Activated T-cell treated with anti-CD3 and anti-CD28 coated beads, Interleukin-2, amount 50 U/mL, for 4 hours (primary cell): ENCODE data around the gene UBE2E3. TPM values are rescaled to one million over a fixed set of nuclear protein-coding genes. Genes with fewer than 3 reads are reported as not detected.
A peak's percentile ranks its signal among the peaks of the same experiment; 100 is the strongest.

Source experiments
- ATAC-seq, 2 donors: fragments of 200-7000 bp; cut with Tn5 transposase; one replicate each; pipeline ENCODE4 v1.10.0; 2021
- DNase-seq: peaks from one replicate; pipeline ENCODE4 v3.0.0-alpha.2; 2020
- H3K27me3 Mint-ChIP-seq: one replicate; pipeline ENCODE4 v1.8.0; 2021; ENCODE audit warnings: low read depth, mixed read lengths
- H3K36me3 Mint-ChIP-seq: one replicate; pipeline ENCODE4 v1.8.0; 2022; ENCODE audit warnings: mixed read lengths; ENCODE audit not compliant: insufficient read depth
- H3K4me1 Mint-ChIP-seq: one replicate; pipeline ENCODE4 v1.8.0; 2021; ENCODE audit warnings: low read depth, mixed read lengths
- H3K4me3 Mint-ChIP-seq: one replicate; pipeline ENCODE4 v1.8.0; 2021; ENCODE audit warnings: mild to moderate bottlenecking, moderate library complexity, mixed read lengths
- H3K9me3 Mint-ChIP-seq: one replicate; pipeline ENCODE4 v1.8.0; 2021; ENCODE audit warnings: mixed read lengths
- total RNA-seq, 3 donors: library from RNA; stranded (reverse); gene quantifications; one replicate each; pipeline ENCODE4 v1.2.1, GENCODE V29; 2021

The UBE2E3 gene
- total RNA-seq, 3 donors from 2014 or later = 30.1 to 33.5 (median 30.7) TPM

DNA sequence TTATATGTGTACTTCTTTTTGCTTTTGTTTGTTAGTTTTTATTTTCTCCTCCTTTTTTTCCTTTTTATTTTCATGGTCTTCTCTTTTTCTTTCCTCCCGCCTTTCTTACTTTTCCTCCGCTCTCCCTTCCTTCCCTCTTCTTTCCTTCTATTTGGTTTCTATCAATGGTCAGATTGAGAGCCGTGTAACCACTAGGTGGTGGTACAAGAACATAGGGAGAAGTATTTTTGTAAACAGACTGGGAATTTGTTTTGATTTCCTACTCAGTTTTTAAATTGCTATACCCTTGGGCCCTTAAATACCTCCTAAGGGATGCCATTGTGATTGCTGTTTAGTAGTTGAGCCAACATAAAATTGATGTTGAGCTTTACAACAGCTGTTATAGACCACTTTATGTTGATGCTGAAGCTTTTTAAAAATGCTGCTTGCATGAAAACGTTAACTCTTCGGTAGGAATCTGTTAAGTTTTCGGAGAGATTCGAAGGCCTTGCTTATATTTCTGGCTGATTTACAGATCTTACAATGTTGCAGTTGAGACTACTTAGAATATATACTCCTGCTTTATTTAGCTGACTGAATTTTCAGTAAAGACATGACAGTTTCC, 124.2 kb downstream of the UBE2E3 start:
- Mint-ChIP-seq H3K9me3 (peaks cover under 1% of the 10 kb centered on the region), H3K4me1 (peaks cover 45% of the 10 kb centered on the region), H3K27me3 (no peaks in the 10 kb centered on the region), H3K36me3 (no peaks in the 10 kb centered on the region), H3K4me3 (peak overlapping the region; percentile 15)
- ATAC-seq = no peak
- DNase-seq = no peak

DNA sequence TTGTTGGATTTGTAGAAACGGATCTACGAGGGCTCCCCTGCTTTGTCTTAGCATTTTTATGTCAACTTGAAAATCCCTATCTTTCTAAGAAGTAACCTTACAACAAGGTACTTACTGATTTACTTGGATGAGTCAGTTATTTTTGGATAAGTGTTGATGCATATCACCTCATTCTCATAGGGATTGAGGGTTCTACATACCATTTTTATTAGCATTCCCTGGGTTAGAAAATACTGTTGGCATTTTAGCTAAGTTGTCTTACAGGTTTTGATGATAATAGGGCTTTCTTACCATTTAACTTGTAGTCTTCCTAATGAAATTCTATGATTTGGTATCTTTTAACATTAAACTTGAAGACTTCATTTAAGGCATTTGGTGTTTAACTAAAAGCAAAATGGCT, 125.2 kb downstream of the UBE2E3 start:
- H3K36me3 Mint-ChIP-seq = no peaks in the 10 kb centered on the region
- DNase-seq = no peak
- peaks cover 49% of the 10 kb centered on the region for H3K4me1 Mint-ChIP-seq
- ATAC-seq = no peak
- no peaks in the 10 kb centered on the region for H3K27me3 Mint-ChIP-seq
- peaks cover 5% of the 10 kb centered on the region for H3K9me3 Mint-ChIP-seq
- no peak overlapping the region for H3K4me3 Mint-ChIP-seq

DNA sequence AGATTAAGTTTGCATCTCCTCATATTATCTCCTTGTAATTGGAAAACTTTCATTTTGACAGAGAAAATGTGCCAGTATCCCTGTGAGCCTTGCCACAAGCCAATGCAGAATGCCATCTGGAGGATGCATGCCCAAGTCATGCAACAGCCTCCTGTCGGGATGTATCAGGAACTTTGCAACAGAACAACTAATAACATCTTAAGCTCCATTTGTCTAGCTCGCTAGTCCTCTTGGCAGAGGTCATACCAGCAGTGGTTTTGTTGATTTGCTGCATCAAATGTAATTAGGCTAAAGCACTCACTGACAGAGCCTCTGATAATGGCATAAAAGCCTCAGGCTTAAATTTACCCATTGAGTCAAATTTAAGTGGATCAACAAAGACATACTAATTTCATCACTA, 125.8 kb downstream of the UBE2E3 start:
- no peak for DNase-seq
- Mint-ChIP-seq H3K4me1 (peaks cover 49% of the 10 kb centered on the region), H3K4me3 (peak overlapping the region; percentile 13), H3K27me3 (no peaks in the 10 kb centered on the region), H3K36me3 (no peaks in the 10 kb centered on the region), H3K9me3 (peaks cover 5% of the 10 kb centered on the region)
- no peak for ATAC-seq

DNA sequence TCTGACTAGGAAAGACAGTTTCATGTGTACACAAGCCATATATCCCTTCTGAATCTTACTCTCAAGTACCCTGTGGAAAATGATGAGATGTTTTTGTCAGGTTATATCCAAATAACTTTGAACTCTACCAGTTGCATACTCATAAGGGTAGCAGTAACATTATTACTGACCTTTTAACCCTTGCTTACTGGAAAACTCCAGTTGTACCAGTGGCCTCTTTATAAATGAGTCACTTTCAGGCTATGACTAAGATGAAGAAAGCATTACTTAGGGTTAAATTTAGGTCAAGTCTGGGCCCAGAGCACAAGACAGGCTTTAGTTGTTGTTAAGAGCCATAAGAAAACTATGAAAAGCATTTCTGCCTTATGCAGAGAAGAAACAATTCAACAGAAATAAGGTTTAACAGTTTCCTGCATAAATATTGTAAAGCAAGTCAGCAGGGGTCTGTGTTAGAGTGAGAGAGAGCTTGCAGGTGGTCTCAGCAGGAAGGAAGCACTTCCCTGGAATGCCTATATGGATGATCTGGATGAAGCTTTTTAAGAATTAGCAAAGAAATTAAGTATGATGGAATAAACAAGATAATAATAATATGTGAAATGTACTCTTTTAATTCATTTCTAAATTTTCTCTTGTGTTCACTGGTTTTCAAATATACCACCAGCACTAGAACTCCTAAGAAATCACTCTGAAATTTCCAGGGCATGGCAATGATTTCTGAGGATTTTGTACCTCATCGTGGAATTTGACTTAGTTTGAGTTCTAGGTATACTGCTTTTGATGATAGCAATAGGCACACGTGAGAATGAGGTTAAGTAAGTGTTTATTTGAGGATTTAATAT, 126.6 kb downstream of the UBE2E3 start:
- peak; percentile 89 for ATAC-seq
- H3K27me3 Mint-ChIP-seq = no peaks in the 10 kb centered on the region
- no peaks in the 10 kb centered on the region for H3K36me3 Mint-ChIP-seq
- peaks cover 5% of the 10 kb centered on the region for H3K9me3 Mint-ChIP-seq
- H3K4me3 Mint-ChIP-seq = peak overlapping the region; percentile 60
- peaks cover 49% of the 10 kb centered on the region for H3K4me1 Mint-ChIP-seq
- DNase-seq = no peak

DNA sequence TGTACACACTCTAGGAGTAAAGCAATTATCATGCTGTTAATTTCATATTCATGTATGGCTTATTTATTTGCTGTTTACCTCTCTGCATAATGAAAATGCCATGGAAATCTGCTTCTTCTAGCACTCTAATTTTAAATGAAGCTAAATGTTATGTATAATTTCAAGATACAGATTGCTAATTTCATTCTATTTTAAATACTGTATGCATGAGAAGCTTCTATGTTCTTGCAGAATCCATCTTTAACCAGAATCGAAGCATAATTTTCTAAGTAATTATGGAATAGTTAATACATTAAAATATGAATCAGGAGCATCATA, 127.2 kb downstream of the UBE2E3 start:
- no peaks in the 10 kb centered on the region for H3K36me3 Mint-ChIP-seq
- H3K27me3 Mint-ChIP-seq = no peaks in the 10 kb centered on the region
- DNase-seq (no peak), ATAC-seq (no peak)
- H3K4me1 Mint-ChIP-seq = peaks cover 49% of the 10 kb centered on the region
- peaks cover 5% of the 10 kb centered on the region for H3K9me3 Mint-ChIP-seq
- no peak overlapping the region for H3K4me3 Mint-ChIP-seq

DNA sequence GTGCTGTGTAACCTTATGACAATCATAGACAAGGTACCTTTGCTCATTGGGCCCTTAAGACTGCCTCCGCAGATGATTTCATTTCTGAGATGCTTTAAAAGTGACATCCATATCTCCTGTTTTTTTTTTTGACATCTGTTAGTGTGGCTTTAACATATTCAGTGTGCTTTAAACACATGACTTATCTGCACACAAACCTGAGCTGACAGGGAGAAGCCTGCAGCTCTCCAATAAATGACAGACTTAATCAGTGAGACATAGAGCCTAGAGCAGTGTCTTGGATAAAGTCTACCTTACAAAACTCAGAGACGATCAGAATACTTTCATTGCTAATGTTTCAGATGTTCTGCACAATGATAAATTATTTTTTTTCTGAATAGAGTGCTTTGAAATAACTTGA, 130.7 kb downstream of the UBE2E3 start:
- Mint-ChIP-seq H3K9me3 (peaks cover 5% of the 10 kb centered on the region), H3K36me3 (no peaks in the 10 kb centered on the region), H3K4me3 (no peak overlapping the region), H3K4me1 (peaks cover 34% of the 10 kb centered on the region), H3K27me3 (no peaks in the 10 kb centered on the region)
- ATAC-seq = no peak
- DNase-seq = no peak

DNA sequence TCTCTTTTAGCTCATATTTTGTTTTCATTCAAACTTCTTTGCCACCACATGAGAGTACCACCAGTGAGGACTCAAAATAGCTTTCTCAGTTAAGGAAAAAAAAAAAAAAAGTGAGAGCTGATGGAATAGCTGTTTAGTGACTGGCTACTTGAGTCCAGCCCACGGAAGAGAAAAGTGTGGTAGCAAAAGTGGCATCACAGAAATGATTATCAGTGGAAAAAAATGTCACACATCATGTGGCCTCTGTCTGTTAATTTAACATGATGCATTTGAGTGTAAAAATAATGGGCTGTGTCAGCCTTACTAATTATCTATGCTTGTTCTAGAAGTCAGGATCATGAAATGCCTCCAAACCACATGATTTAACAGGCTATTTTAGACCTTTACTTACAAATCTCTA, 132.5 kb downstream of the UBE2E3 start:
- no peaks in the 10 kb centered on the region for H3K27me3 Mint-ChIP-seq
- H3K4me3 Mint-ChIP-seq = no peak overlapping the region
- ATAC-seq (no peak), DNase-seq (no peak)
- H3K36me3 Mint-ChIP-seq = no peaks in the 10 kb centered on the region
- H3K9me3 Mint-ChIP-seq = peaks cover 5% of the 10 kb centered on the region
- H3K4me1 Mint-ChIP-seq = peaks cover 29% of the 10 kb centered on the region
